Activated naive CD4-positive, alpha-beta T cell treated with Interleukin-2 at 50 U/mL for 16 hours (primary cell): ENCODE data around the gene MYOCOS.

Source experiments
- DNase-seq: peaks from one replicate; pipeline ENCODE4 v3.0.0-alpha.2; 2020

The MYOCOS gene

DNA sequence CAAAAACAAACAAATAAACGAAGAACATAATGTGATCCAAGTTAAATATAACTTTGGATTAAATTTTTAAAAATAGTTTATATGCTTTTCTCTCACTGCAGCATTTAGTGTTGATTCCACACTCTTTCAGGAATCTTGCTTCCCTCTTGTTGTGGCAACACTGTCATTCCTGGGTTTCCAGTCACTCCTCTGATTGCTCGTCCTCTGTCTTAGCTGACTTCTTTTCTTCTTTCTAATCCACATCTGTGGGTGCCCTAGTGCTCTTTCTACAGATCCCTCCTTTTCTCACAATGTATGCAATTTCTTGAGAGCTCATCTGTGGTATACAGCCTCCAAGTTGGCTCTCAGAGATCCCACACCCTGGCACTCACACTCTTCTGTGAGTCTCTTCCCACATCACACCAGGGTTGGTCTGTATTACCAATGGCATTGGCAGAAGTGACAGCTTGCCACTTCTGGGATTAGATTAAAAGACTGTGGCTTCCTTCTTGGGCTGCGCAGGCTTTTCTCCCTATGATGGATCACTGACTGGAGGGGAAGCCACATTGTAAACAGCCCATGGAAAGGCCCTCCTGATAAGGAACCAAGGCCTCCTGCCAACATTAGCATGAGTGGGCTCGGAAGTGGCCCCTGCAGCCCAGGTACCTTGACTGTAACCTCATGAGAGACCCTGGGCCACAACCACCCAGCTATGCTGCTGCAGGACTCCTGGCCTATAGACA lies 42.0 kb downstream of the MYOCOS start:
- no peak for DNase-seq

DNA sequence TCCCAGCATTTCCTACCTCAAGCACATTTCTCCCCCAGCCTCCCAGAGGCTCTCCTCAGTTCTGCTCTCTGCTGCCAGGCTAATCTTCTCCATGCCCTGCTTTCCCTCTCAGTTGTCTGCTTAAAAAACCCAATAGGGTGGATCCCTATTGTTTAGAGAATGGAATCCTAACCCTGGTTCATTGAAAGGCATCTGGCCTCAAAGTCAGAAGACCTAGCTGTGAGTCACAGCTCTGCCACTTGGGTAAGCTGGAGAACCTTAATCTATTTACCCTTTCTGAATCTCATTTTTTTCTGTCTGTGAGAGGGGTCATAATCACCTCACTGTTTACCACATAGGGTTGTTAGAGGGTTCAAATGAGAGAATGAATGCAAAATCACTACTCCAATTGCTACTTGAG lies 42.9 kb downstream of the MYOCOS start:
- no peak for DNase-seq

DNA sequence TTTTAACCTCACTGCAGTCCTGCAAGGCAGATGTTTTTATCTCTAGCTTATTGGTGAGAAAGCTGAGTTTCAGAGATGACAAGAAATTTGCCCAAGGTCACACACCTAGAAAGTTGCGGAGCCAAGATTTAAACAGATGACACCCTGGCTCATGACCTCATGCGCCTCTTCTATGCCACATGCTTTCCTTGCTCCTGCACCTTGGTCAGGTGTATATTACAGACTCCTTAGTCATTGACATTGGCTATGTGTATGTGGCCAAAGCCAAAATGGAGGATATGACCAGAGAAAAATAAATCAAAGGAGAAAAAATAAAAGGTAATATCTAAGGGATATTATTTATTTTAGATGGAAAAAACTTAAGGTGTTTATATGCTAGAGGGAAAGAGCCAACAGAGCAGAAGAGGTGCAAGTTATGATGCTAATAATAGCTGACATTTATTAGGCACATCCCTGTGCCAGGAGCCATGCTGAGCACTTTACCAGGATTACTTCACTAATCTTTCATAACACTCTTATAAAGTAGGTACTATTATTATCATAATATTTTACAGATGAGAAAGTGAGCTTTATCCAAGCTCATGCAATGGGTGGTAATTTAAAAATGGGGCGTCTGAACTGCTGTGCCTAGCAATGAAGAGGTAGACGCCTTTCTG lies 44.2 kb downstream of the MYOCOS start:
- no peak for DNase-seq

- no peak for DNase-seq
These were observed 46.3 kb downstream of the MYOCOS start for GRCh38 chr1:171668372-171668771.

- DNase-seq: no peak
These were observed 48.7 kb downstream of the MYOCOS start for GRCh38 chr1:171670739-171671138.

- no peak for DNase-seq
These were observed 52.7 kb downstream of the MYOCOS start for GRCh38 chr1:171674431-171675405.
